Neural crest cell (in vitro differentiated cells): ENCODE measurements around the gene CCNY. TPM values are rescaled to one million over a fixed set of nuclear protein-coding genes. Genes with fewer than 3 reads are reported as not detected.

Experiments used
- DNase-seq: peaks from one replicate; pipeline ENCODE4 v3.0.0; 2021; ENCODE audit warnings: low read depth, mixed read lengths, low spot score
- H3K27ac Mint-ChIP-seq: one replicate; pipeline ENCODE4 v1.8.0; 2021; ENCODE audit warnings: mild to moderate bottlenecking, mixed read lengths; ENCODE audit not compliant: unreplicated experiment
- H3K27me3 Mint-ChIP-seq: 2 replicates; pipeline ENCODE4 v1.8.0; 2021; ENCODE audit warnings: low read depth, mild to moderate bottlenecking, mixed read lengths
- H3K36me3 Mint-ChIP-seq: 2 replicates; pipeline ENCODE4 v1.8.0; 2021; ENCODE audit warnings: low read depth, mild to moderate bottlenecking, mixed read lengths
- H3K4me1 Mint-ChIP-seq: 2 replicates; pipeline ENCODE4 v1.8.0; 2021; ENCODE audit warnings: mixed read lengths
- H3K4me3 Mint-ChIP-seq: one replicate; pipeline ENCODE4 v1.8.0; 2021; ENCODE audit warnings: mild to moderate bottlenecking, mixed read lengths
- H3K9me3 Mint-ChIP-seq: 2 replicates; pipeline ENCODE4 v1.8.0; 2021; ENCODE audit warnings: mixed read lengths
- CTCF ChIP-seq: fragments of 200-600 bp; sonication (generic); conservative IDR thresholded peaks from 2 replicates; pipeline ENCODE4 v1.5.0; 2021; ENCODE audit warnings: antibody characterized with exemption, mild to moderate bottlenecking
- total RNA-seq: library from RNA; stranded (reverse); gene quantifications from 2 replicates; pipeline ENCODE4 v1.2.1, GENCODE V29; 2021

Gene CCNY
- total RNA-seq, 1 donor from 2014 or later = 57.0 TPM

- Mint-ChIP-seq H3K27ac (no peak overlapping the region), H3K27me3 (no peaks in the 10 kb centered on the region), H3K36me3 (peaks cover 3% of the 10 kb centered on the region), H3K4me3 (no peak overlapping the region), H3K9me3 (peaks cover 4% of the 10 kb centered on the region), H3K4me1 (peaks cover 9% of the 10 kb centered on the region)
- TF ChIP-seq CTCF = no peak
- no peak for DNase-seq
Measured at GRCh38 chr10:35326466-35327235, 9.7 kb upstream of the CCNY start.

GRCh38 chr10:35327790-35328403 is 8.4 kb upstream of the CCNY start:
- no peak overlapping the region for H3K27ac Mint-ChIP-seq
- H3K27me3 Mint-ChIP-seq = no peaks in the 10 kb centered on the region
- peaks cover 3% of the 10 kb centered on the region for H3K36me3 Mint-ChIP-seq
- no peak overlapping the region for H3K4me3 Mint-ChIP-seq
- DNase-seq = no peak
- no peak for TF ChIP-seq CTCF
- H3K4me1 Mint-ChIP-seq = peaks cover 9% of the 10 kb centered on the region
- no peaks in the 10 kb centered on the region for H3K9me3 Mint-ChIP-seq

GRCh38 chr10:35328404-35329037 is 7.8 kb upstream of the CCNY start:
- H3K9me3 Mint-ChIP-seq = no peaks in the 10 kb centered on the region
- H3K4me1 Mint-ChIP-seq = peaks cover 14% of the 10 kb centered on the region
- DNase-seq = no peak
- no peak for TF ChIP-seq CTCF
- H3K4me3 Mint-ChIP-seq = no peak overlapping the region
- H3K27me3 Mint-ChIP-seq = no peaks in the 10 kb centered on the region
- no peak overlapping the region for H3K27ac Mint-ChIP-seq
- peaks cover 4% of the 10 kb centered on the region for H3K36me3 Mint-ChIP-seq

- DNase-seq = no peak
- H3K27me3 Mint-ChIP-seq = no peaks in the 10 kb centered on the region
Measured at GRCh38 chr10:35329520-35329919, 6.8 kb upstream of the CCNY start.

More at GRCh38 chr10:35329520-35329919, 6.8 kb upstream of the CCNY start:
- Mint-ChIP-seq H3K27ac (peak overlapping the region; percentile 63), H3K4me3 (peak overlapping the region; percentile 4), H3K9me3 (no peaks in the 10 kb centered on the region), H3K36me3 (peaks cover 4% of the 10 kb centered on the region), H3K4me1 (peaks cover 23% of the 10 kb centered on the region)
- TF ChIP-seq CTCF = no peak
